ENCODE data around the gene WASL.
A peak's percentile ranks its signal among the peaks of the same experiment; 100 is the strongest.
"Not testable (repeated sequence)": the region's sequence is repeated elsewhere in the genome, so short reads cannot be mapped to it uniquely, and the experiment has no call there.

The WASL gene

GRCh38 chr7:123763191-123763661 is 14.4 kb upstream of the WASL start:
- DNase-seq, result no peak

- DNase-seq, result no peak
Observed at GRCh38 chr7:123761729-123762128, 12.9 kb upstream of the WASL start.

- DNase-seq, result no peak
Observed at GRCh38 chr7:123757095-123757494, 8.3 kb upstream of the WASL start.

GRCh38 chr7:123755338-123755737 is 6.5 kb upstream of the WASL start:
- DNase-seq, result no peak

- DNase-seq, result no peak
Observed at GRCh38 chr7:123754271-123754871, 5.6 kb upstream of the WASL start.

GRCh38 chr7:123752534-123752933 is 3.7 kb upstream of the WASL start:
- DNase-seq, result no peak

- DNase-seq, result no peak
Observed at GRCh38 chr7:123751821-123752220, 3.0 kb upstream of the WASL start.

- DNase-seq, result no peak
Observed at GRCh38 chr7:123750389-123751230, 1.8 kb upstream of the WASL start.

GRCh38 chr7:123749537-123749857 is 694 bp upstream of the WASL start:
- peak; percentile 51 for DNase-seq

- no peak for DNase-seq
Observed at GRCh38 chr7:123748171-123748733, 551 bp downstream of the WASL start.

GRCh38 chr7:123747620-123748141 is 1.1 kb downstream of the WASL start:
- DNase-seq, result peak; percentile 61

GRCh38 chr7:123746931-123747488 is 1.8 kb downstream of the WASL start:
- no peak for DNase-seq

- DNase-seq, result no peak
Observed at GRCh38 chr7:123746055-123746454, 2.7 kb downstream of the WASL start.

- DNase-seq, result no peak
Observed at GRCh38 chr7:123745437-123745836, 3.4 kb downstream of the WASL start.

- no peak for DNase-seq
Observed at GRCh38 chr7:123744416-123744815, 4.4 kb downstream of the WASL start.

- no peak for DNase-seq
Observed at GRCh38 chr7:123741940-123742339, 6.9 kb downstream of the WASL start.

- no peak for DNase-seq
Observed at GRCh38 chr7:123738808-123739207, 10.0 kb downstream of the WASL start.

GRCh38 chr7:123738356-123738755 is 10.4 kb downstream of the WASL start:
- DNase-seq, result no peak

GRCh38 chr7:123737168-123737674 is 11.6 kb downstream of the WASL start:
- not testable (repeated sequence) for DNase-seq

GRCh38 chr7:123735539-123735938 is 13.3 kb downstream of the WASL start:
- no peak for DNase-seq

GRCh38 chr7:123734498-123734897 is 14.3 kb downstream of the WASL start:
- DNase-seq, result no peak

- DNase-seq, result no peak
Observed at GRCh38 chr7:123732413-123733091, 16.3 kb downstream of the WASL start.

- no peak for DNase-seq
Observed at GRCh38 chr7:123729218-123729578, 19.6 kb downstream of the WASL start.
